GM12872 (cell line): ENCODE measurements around the gene HNRNPU.

Source experiments
- CTCF ChIP-seq: IDR thresholded peaks from 3 replicates; pipeline ENCODE4 v1.5.1; 2011; ENCODE audit warnings: low read depth, mild to moderate bottlenecking, low read length, moderate library complexity; ENCODE audit not compliant: insufficient read depth

Gene HNRNPU

GRCh38 chr1:244868484-244869363, 4.4 kb upstream of the HNRNPU start:
- TF ChIP-seq CTCF, result no peak

- TF ChIP-seq CTCF, result no peak
Measured at GRCh38 chr1:244866355-244866754, 2.0 kb upstream of the HNRNPU start.

- no peak for TF ChIP-seq CTCF
Measured at GRCh38 chr1:244865820-244866219, 1.5 kb upstream of the HNRNPU start.

GRCh38 chr1:244865028-244865371, 657 bp upstream of the HNRNPU start:
- no peak for TF ChIP-seq CTCF

GRCh38 chr1:244863491-244864252, 671 bp downstream of the HNRNPU start:
- TF ChIP-seq CTCF, result no peak

- no peak for TF ChIP-seq CTCF
Measured at GRCh38 chr1:244862699-244863490, 1.4 kb downstream of the HNRNPU start.

GRCh38 chr1:244862354-244862698, 2.0 kb downstream of the HNRNPU start:
- TF ChIP-seq CTCF, result no peak
